Fibroblast of lung (primary cell): Measurements from ENCODE around the gene GGT6. TPM values are rescaled to one million over a fixed set of nuclear protein-coding genes. Genes with fewer than 3 reads are reported as not detected.

Experiments used
- DNase-seq, 2 donors: peaks; one replicate each; pipeline versions ENCODE4 v3.0.0 to v3.0.0-alpha.2; 2010; ENCODE audit warnings: low read depth in 2 of 2
- H2AFZ ChIP-seq: 2 replicates; pipeline ENCODE4 v1.5.1; 2012; ENCODE audit warnings: low read length, control low read depth, inconsistent platforms
- H3K27ac ChIP-seq: 2 replicates; pipeline ENCODE4 v1.5.1; 2011; ENCODE audit warnings: low read length, control low read depth; ENCODE audit not compliant: insufficient read depth
- H3K27me3 ChIP-seq: 2 replicates; pipeline ENCODE4 v1.5.1; 2011; ENCODE audit warnings: mild to moderate bottlenecking, low read length; ENCODE audit not compliant: control insufficient read depth, insufficient read depth
- H3K36me3 ChIP-seq: 2 replicates; pipeline ENCODE4 v1.5.1; 2011; ENCODE audit warnings: low read length; ENCODE audit not compliant: control insufficient read depth, insufficient read depth
- H3K4me1 ChIP-seq: 2 replicates; pipeline ENCODE4 v1.5.1; 2011; ENCODE audit warnings: low read length; ENCODE audit not compliant: control insufficient read depth, insufficient read depth; ENCODE audit errors: extremely low read depth
- H3K4me2 ChIP-seq: 2 replicates; pipeline ENCODE4 v1.5.1; 2011; ENCODE audit warnings: low read length, control low read depth; ENCODE audit not compliant: insufficient read depth; ENCODE audit errors: extremely low read depth
- H3K4me3 ChIP-seq, 4 experiments: fragments of 200-600 bp in 1 of 4; sonication (generic) in 1 of 4; replicated peaks in 1 of 4; 2 replicates each; pipeline ENCODE4 v1.5.1; 2011 to 2016; ENCODE audit warnings: low read length in 4 of 4, low read depth in 3 of 4, mild to moderate bottlenecking in 3 of 4, control low read depth in 2 of 4, inconsistent platforms in 1 of 4, mixed read lengths in 1 of 4; ENCODE audit not compliant: insufficient read depth in 1 of 4; ENCODE audit errors: control extremely low read depth in 1 of 4
- H3K79me2 ChIP-seq: 2 replicates; pipeline ENCODE4 v1.5.1; 2012; ENCODE audit warnings: mild to moderate bottlenecking, low read length, inconsistent platforms; ENCODE audit not compliant: control insufficient read depth, insufficient read depth
- H3K9ac ChIP-seq: 2 replicates; pipeline ENCODE4 v1.5.1; 2011; ENCODE audit warnings: mild to moderate bottlenecking, low read length, control low read depth; ENCODE audit not compliant: insufficient read depth
- H3K9me3 ChIP-seq: 2 replicates; pipeline ENCODE4 v1.5.1; 2012; ENCODE audit warnings: low read depth, low read length; ENCODE audit not compliant: control insufficient read depth, insufficient read depth
- H4K20me1 ChIP-seq: 2 replicates; pipeline ENCODE4 v1.5.1; 2011; ENCODE audit warnings: low read length; ENCODE audit not compliant: control insufficient read depth, insufficient read depth; ENCODE audit errors: extremely low read depth
- CTCF ChIP-seq, 2 donors: IDR thresholded peaks in 1 of 2; conservative IDR thresholded peaks in 1 of 2; 1 replicate in 1 of 2; 2 replicates in 1 of 2; pipeline ENCODE4 v1.5.1; 2011 to 2012; ENCODE audit warnings: low read length in 2 of 2, control low read depth in 1 of 2, inconsistent platforms in 1 of 2, low read depth in 1 of 2, mild to moderate bottlenecking in 1 of 2
- EZH2 ChIP-seq: IDR thresholded peaks from 2 replicates; pipeline ENCODE4 v1.5.1; 2012; ENCODE audit warnings: low read length, control low read depth, mild to moderate bottlenecking; ENCODE audit errors: missing control alignments
- polyA plus RNA-seq, 2 donors: library from polyadenylated mRNA; depleted of rRNA in 1 of 2; stranded (reverse) in 1 of 2; unstranded in 1 of 2; fragments of >200 nt; gene quantifications; 2 replicates each; pipeline ENCODE4 v1.2.1, GENCODE V29; 2011 to 2012; ENCODE audit warnings: missing spikeins in 1 of 2
- total RNA-seq: library from RNA; depleted of rRNA; stranded (reverse); fragments of >200 nt; gene quantifications from 2 replicates; pipeline ENCODE4 v1.2.1, GENCODE V29; 2014

The GGT6 gene
- total and polyA plus RNA-seq, 2 donors (not counting 1 experiment from before 2014, with no cell fraction given): not detected

GRCh38 chr17:4559966-4560365 lies 411 bp downstream of the GGT6 start:
- no peaks in the 10 kb centered on the region for H3K27me3 ChIP-seq
- H2AFZ ChIP-seq: no peak overlapping the region
- peaks cover 2% of the 10 kb centered on the region for H3K4me1 ChIP-seq
- H3K9me3 ChIP-seq: no peaks in the 10 kb centered on the region
- H4K20me1 ChIP-seq: no peaks in the 10 kb centered on the region
- no peak overlapping the region for H3K4me2 ChIP-seq
- H3K79me2 ChIP-seq: peaks cover 2% of the 10 kb centered on the region
- H3K4me3 ChIP-seq: no peak overlapping the region
- DNase-seq: no peak
- no peak overlapping the region for H3K9ac ChIP-seq
- H3K27ac ChIP-seq: no peak overlapping the region
- TF ChIP-seq EZH2 (no peak), CTCF (conservative IDR thresholded peaks at IDR 0.05 in 1 of 2, IDR thresholded peaks at IDR 0.05 in 1 of 2; ENCODE audit: low read depth in 1 of 2, low read length in 2 of 2) (no peak)
- no peaks in the 10 kb centered on the region for H3K36me3 ChIP-seq

GRCh38 chr17:4559139-4559791 lies 1.1 kb downstream of the GGT6 start:
- no peak overlapping the region for H3K4me2 ChIP-seq
- TF ChIP-seq CTCF (conservative IDR thresholded peaks at IDR 0.05 in 1 of 2, IDR thresholded peaks at IDR 0.05 in 1 of 2; ENCODE audit: low read depth in 1 of 2, low read length in 2 of 2) (no peak), EZH2 (no peak)
- no peak overlapping the region for H2AFZ ChIP-seq
- peaks cover 9% of the 10 kb centered on the region for H3K79me2 ChIP-seq
- H3K4me3 ChIP-seq: no peak overlapping the region
- no peaks in the 10 kb centered on the region for H4K20me1 ChIP-seq
- peaks cover 2% of the 10 kb centered on the region for H3K4me1 ChIP-seq
- DNase-seq: no peak
- no peak overlapping the region for H3K9ac ChIP-seq
- H3K27me3 ChIP-seq: no peaks in the 10 kb centered on the region
- H3K9me3 ChIP-seq: no peaks in the 10 kb centered on the region
- no peaks in the 10 kb centered on the region for H3K36me3 ChIP-seq
- H3K27ac ChIP-seq: no peak overlapping the region

GRCh38 chr17:4558347-4558971 lies 1.9 kb downstream of the GGT6 start:
- no peaks in the 10 kb centered on the region for H4K20me1 ChIP-seq
- peaks cover 5% of the 10 kb centered on the region for H3K4me1 ChIP-seq
- no peak overlapping the region for H2AFZ ChIP-seq
- H3K9me3 ChIP-seq: no peaks in the 10 kb centered on the region
- no peak for TF ChIP-seq CTCF (conservative IDR thresholded peaks at IDR 0.05 in 1 of 2, IDR thresholded peaks at IDR 0.05 in 1 of 2; ENCODE audit: low read depth in 1 of 2, low read length in 2 of 2)
- TF ChIP-seq EZH2: no peak
- peaks cover 16% of the 10 kb centered on the region for H3K79me2 ChIP-seq
- no peak for DNase-seq
- H3K27ac ChIP-seq: no peak overlapping the region
- no peaks in the 10 kb centered on the region for H3K36me3 ChIP-seq
- H3K9ac ChIP-seq: no peak overlapping the region
- H3K4me3 ChIP-seq: no peak overlapping the region
- H3K27me3 ChIP-seq: no peaks in the 10 kb centered on the region
- no peak overlapping the region for H3K4me2 ChIP-seq
